ENCODE measurements around the gene UACA. TPM values are rescaled to one million over a fixed set of nuclear protein-coding genes. Genes with fewer than 3 reads are reported as not detected.

Gene UACA
- total RNA-seq, 1 experiment from 2014 or later = 38.0 TPM

DNA sequence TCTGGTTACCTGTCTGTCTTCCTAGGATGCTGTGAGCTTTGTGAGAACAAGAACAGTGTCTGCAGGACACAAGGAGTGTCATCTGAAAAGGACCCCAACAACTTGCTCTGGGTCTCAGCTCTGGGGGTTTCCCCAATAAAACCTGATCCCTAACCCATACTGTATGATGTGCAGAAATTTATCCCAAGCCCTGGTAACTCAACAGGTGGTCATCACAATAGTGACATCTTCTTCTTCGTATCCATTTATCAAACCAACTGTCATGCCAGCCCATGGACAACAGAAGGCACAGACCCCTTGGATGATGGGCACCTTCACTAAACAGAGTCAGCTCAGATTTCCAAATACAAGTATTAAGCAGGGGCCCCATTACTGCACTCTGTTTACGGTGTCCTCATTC is 127.5 kb downstream of the UACA start:
- Histone ChIP-seq H3K27ac (ENCODE audit: insufficient read length, low read depth, low read length) (no peak overlapping the region), H3K14ac (ENCODE audit: insufficient read depth, low read length) (no peak overlapping the region), H2BK120ac (ENCODE audit: low read depth, low read length, poor library complexity, severe bottlenecking) (no peak overlapping the region), H3K56ac (ENCODE audit: insufficient read length, low read depth, low read length) (no peak overlapping the region), H3K27me3 (ENCODE audit: insufficient read depth, low read length) (no peaks in the 10 kb centered on the region), H2BK5ac (ENCODE audit: insufficient read length, low read length) (no peak overlapping the region), H3K79me2 (ENCODE audit: insufficient read depth, low read length) (no peaks in the 10 kb centered on the region), H3K9me3 (ENCODE audit: control insufficient read depth, low read depth, low read length) (no peaks in the 10 kb centered on the region), H4K8ac (replicated peaks; ENCODE audit: insufficient read length, low read depth, low read length) (no peak overlapping the region), H3K18ac (ENCODE audit: insufficient read length, low read depth, low read length) (no peak overlapping the region), H2BK12ac (ENCODE audit: insufficient read length, low read depth, low read length) (no peak overlapping the region), H3T11ph (ENCODE audit: low read length) (no peak overlapping the region), H3K9ac (ENCODE audit: extremely low read depth, insufficient read length, low read length) (no peak overlapping the region), H3K23ac (ENCODE audit: insufficient read length, low read depth, low read length) (no peak overlapping the region), H3K4me1 (ENCODE audit: insufficient read depth, low read length) (peaks cover 21% of the 10 kb centered on the region), H3K79me1 (ENCODE audit: insufficient read depth, low read depth, low read length, poor library complexity, severe bottlenecking) (no peaks in the 10 kb centered on the region), H2AFZ (ENCODE audit: low read length) (no peak overlapping the region), H3K23me2 (ENCODE audit: insufficient read length, low read depth, low read length, poor library complexity, severe bottlenecking) (no peaks in the 10 kb centered on the region), H4K91ac (ENCODE audit: insufficient read length, low read depth, low read length) (no peak overlapping the region), H2AK5ac (ENCODE audit: insufficient read length, low read length) (no peak overlapping the region), H4K5ac (ENCODE audit: insufficient read length, low read depth, low read length) (no peak overlapping the region), H3K4me2 (ENCODE audit: insufficient read depth, insufficient read length, low read length) (no peak overlapping the region), H4K20me1 (ENCODE audit: control insufficient read depth, insufficient read depth, insufficient read length) (no peaks in the 10 kb centered on the region), H2BK20ac (ENCODE audit: low read depth, low read length, poor library complexity, severe bottlenecking) (no peak overlapping the region), H2BK15ac (ENCODE audit: low read depth, low read length) (no peak overlapping the region), H3K4ac (ENCODE audit: low read depth, low read length) (no peak overlapping the region)
- Mint-ChIP-seq H3K9me3 (no peaks in the 10 kb centered on the region; a peak in 1 of 5 replicates), H3K27me3 (ENCODE audit: low read depth) (no peaks in the 10 kb centered on the region), H3K4me3 (no peak overlapping the region), H3K27ac (no peak overlapping the region), H3K36me3 (ENCODE audit: insufficient read depth in 1 of 3, low read depth in 3 of 3) (peaks cover 0 to 4% (median 0%) of the 10 kb centered on the region in 3 experiments; a peak in 1 of 7 replicates), H3K4me1 (peaks cover 52 to 54% of the 10 kb centered on the region in 2 experiments)
- DNase-seq = no peak
- TF ChIP-seq, protein P1, sequence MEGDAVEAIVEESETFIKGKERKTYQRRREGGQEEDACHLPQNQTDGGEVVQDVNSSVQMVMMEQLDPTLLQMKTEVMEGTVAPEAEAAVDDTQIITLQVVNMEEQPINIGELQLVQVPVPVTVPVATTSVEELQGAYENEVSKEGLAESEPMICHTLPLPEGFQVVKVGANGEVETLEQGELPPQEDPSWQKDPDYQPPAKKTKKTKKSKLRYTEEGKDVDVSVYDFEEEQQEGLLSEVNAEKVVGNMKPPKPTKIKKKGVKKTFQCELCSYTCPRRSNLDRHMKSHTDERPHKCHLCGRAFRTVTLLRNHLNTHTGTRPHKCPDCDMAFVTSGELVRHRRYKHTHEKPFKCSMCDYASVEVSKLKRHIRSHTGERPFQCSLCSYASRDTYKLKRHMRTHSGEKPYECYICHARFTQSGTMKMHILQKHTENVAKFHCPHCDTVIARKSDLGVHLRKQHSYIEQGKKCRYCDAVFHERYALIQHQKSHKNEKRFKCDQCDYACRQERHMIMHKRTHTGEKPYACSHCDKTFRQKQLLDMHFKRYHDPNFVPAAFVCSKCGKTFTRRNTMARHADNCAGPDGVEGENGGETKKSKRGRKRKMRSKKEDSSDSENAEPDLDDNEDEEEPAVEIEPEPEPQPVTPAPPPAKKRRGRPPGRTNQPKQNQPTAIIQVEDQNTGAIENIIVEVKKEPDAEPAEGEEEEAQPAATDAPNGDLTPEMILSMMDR (conservative IDR thresholded peaks at IDR 0.05) = no peak
- WGBS (ENCODE audit: extremely low coverage, insufficient read length, low lambda C conversion rate) = no CpG with 5 or more reads among the region's 2 CpGs

Data from H9 (cell line).